ENCODE measurements around the gene ARHGAP32.
"Not testable (repeated sequence)": the region's sequence is repeated elsewhere in the genome, so short reads cannot be mapped to it uniquely, and the experiment has no call there.

ARHGAP32 gene

DNA sequence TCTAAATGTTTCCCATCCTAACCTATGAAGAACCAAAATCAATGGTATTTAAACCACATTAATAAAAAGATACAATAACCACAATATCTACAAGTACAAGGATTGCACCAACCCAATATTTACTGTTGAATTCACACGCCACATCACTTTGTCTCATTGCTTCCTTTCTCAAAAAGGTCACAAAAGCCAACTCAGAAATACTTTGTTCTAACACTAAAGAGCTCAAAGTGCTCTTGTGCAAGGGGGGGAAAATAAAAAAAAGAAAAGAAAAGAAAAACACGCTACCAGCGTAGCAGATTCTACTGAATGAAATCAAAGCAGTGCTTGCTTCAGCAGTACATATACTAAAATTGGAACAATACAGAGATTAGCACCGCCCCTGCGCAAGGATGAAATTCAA lies 10.5 kb upstream of the ARHGAP32 start:
- ATAC-seq (no peak), DNase-seq (no peak)

- ATAC-seq (no peak), DNase-seq (no peak)
These were observed 3.6 kb upstream of the ARHGAP32 start for GRCh38 chr11:129195682-129196081.

GRCh38 chr11:129191649-129192048 lies 476 bp downstream of the ARHGAP32 start:
- ATAC-seq (no peak), DNase-seq (no peak)

DNA sequence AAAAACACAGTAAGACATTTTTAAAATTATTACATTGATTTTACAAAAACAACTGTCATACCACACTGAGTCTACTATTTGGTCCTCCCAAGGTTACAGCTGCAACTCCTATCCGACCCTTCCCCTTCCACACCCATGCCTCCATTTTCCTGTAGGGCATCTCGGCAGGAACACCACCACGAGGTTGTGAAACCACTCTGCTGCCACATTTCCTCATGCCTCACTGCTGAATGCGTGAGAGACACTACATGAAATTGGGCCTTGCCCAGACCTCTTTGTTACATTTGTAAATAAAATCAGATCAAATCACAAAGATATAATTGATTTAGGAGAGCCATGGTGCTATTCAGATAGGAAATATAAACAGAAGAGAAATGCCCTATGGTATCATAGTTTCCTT lies 2.0 kb downstream of the ARHGAP32 start:
- ATAC-seq (no peak), DNase-seq (no peak)

GRCh38 chr11:129189646-129190045 lies 2.5 kb downstream of the ARHGAP32 start:
- DNase-seq (no peak), ATAC-seq (no peak)

- not testable (repeated sequence) for DNase-seq, ATAC-seq
These were observed 7.0 kb downstream of the ARHGAP32 start for GRCh38 chr11:129185082-129185481.

DNA sequence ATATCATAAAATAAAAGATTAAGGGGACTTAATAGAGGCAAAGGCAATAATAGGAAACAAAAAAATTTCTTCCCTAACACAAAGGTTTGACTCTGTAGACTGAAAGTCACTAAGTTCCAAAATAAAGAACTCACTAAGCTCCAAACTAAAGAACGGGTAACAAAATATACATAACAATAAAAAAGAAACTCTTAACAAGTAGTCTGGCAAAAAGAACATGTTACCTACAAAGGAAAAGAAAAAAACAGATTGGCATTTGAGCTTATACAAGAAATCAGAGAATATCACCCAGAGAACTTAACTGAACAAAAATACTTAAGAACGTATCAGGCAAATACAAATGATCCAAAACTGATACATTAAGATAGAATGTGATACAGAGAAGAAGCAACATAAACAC lies 7.5 kb downstream of the ARHGAP32 start:
- no peak for DNase-seq
- no peak for ATAC-seq

DNA sequence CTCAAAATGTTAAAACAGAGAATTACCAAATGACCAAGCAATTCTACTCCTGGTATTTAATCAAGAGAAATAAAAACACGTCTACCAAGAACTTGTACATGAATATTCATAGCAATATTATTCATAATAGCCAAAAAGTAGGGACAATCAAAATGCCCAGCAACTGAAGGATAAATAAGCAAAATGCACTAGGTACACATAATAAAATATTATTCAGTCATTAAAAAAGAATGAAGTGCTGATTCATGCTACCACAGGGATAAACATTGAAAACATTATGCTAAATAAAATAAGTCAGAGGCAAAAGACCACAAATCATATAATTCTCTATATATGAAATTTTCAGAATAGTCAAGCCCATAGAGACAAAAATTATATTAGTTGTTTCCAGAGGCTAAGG lies 24.8 kb downstream of the ARHGAP32 start:
- ATAC-seq (no peak), DNase-seq (no peak)

DNA sequence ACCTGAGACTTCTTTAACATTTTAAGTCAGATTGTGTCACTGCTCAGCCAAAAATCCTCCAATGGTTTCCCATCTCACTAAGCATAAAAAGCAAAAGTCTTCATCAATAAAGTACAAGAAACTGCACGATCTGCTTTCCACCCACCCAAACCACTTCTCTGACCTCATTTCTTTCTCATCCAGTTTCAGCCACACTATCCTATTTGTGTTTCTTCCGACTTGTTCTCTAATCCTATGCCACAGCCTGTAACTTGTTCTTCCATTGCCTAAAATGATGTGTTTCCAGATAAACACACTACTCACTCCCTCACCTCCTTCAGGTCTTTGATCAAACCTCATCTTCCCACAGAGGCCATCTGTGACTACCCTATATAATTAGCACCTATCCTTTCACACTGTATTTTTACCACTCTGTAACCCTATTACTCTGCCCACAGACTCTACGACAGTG lies 28.4 kb downstream of the ARHGAP32 start:
- ATAC-seq, result peak; percentile 81

GRCh38 chr11:129157080-129157479 lies 35.0 kb downstream of the ARHGAP32 start:
- not testable (repeated sequence) for DNase-seq, ATAC-seq

More for the DNA sequence above, 28.4 kb downstream of the ARHGAP32 start:
- no peak for DNase-seq

GRCh38 chr11:129155745-129156144 lies 36.4 kb downstream of the ARHGAP32 start:
- DNase-seq (no peak), ATAC-seq (no peak)

DNA sequence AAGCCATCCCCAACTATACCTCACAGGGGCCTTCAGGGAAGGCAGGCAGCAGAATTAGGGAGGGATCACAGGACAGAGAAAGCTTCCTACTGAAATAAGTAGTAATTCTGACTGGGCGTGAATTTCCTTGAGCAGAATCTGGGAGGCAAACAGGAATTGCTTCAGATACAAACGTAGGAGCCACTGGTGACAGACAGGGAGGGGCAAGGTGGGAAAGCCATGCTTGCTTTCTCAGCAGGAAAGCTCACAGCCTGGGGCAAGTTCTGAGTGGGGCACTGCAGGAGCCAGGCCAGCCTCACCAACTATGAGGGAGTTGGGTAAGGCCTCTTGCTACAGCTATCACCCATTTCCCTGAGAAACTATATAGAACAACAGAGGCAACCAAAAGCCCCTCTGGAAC lies 43.6 kb downstream of the ARHGAP32 start:
- ATAC-seq (no peak), DNase-seq (no peak)

DNA sequence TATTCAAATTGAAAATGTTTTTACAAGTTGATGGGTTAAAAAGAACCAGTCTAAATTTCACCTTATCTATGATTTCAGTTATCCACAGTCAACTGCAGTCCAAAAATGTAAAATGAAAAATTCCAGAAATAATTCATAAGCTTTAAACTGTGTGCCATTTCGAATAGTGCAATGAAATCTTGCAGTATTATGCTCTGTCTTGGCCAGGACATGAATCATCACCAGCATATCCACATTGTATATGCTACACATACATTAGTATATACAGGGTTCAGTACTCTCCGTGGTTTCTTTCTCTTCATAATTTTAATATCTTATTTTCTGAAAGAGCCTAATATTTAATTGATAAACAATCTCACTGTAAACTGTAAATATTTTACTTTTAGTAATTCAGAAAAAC lies 45.9 kb downstream of the ARHGAP32 start:
- no peak for ATAC-seq
- no peak for DNase-seq

GRCh38 chr11:129145276-129145675 lies 46.8 kb downstream of the ARHGAP32 start:
- DNase-seq (no peak), ATAC-seq (no peak)

DNA sequence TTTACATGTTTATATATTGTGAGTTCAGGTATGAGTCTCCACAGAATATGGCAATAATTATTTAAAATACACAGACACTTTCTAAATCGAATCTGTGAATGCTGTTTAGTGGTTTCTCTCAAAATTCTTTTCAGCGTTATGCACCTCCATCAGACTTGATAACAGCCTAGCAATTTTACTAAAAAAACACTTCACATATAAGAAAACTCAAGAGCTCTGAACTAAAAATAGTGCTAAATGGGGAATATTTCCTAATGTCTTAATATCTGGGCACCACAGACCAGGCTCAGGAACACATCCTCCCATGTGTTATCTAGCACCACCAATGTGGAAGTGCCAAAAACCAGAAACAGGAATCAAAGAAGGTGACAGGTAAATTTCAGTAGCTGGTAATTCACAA lies 47.9 kb downstream of the ARHGAP32 start:
- no peak for ATAC-seq
- no peak for DNase-seq

DNA sequence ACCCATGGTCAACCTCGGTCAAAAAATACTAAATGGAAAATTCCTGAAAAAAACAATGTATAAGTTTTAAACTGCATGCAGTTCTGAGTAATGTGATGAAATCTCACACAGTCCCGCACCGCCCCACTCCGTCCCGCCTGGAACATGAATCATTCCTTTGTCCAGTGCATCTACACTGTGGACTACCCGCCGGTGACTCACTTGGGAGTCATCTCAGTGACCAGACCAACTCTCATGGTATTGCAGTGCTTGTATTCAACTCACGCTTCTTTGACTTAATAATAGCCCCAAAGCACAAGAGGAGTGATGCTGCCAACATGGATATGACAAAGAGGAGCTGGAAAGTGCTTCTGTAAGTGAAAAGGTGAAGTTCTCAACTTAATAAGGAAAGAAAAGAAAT lies 48.8 kb downstream of the ARHGAP32 start:
- ATAC-seq (peak; percentile 43), DNase-seq (no peak)

DNA sequence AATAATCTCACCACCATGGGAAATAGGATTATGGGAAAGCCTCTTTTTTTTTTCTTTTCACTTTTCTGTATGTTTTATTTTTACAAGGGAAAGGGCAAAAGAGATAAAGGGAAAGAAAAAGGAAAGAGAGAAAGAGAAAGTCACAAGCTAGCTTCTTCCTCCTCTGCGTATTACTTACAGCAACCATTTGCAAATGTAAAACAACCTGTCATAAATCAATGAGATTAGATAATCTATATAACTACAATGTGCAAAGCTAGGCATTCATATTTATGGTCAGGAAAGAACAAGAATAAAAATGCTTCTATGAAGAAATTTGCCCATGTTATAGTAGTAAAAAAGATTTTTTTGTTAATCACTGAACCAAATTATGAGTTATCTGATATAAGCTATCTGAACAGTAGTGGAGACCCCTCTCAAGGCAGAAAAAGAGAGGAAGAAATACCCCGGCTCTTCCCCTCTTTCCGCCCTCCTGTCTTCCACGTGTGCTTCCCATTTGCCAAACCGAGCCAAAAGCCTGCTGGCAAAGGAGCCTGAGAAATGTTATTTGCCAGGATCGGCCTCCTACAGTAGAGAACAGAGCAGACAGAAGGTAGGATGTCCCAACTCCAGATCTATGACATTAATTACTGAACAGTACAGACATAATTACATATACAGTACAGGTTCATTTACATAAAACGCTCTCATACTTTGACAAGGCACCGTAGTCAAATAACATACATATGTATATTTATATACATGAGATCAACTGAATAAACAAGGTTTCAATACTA lies 50.2 kb downstream of the ARHGAP32 start:
- no peak for ATAC-seq
- DNase-seq, result no peak

- DNase-seq (no peak), ATAC-seq (no peak)
These were observed 60.8 kb downstream of the ARHGAP32 start for GRCh38 chr11:129131316-129131715.

DNA sequence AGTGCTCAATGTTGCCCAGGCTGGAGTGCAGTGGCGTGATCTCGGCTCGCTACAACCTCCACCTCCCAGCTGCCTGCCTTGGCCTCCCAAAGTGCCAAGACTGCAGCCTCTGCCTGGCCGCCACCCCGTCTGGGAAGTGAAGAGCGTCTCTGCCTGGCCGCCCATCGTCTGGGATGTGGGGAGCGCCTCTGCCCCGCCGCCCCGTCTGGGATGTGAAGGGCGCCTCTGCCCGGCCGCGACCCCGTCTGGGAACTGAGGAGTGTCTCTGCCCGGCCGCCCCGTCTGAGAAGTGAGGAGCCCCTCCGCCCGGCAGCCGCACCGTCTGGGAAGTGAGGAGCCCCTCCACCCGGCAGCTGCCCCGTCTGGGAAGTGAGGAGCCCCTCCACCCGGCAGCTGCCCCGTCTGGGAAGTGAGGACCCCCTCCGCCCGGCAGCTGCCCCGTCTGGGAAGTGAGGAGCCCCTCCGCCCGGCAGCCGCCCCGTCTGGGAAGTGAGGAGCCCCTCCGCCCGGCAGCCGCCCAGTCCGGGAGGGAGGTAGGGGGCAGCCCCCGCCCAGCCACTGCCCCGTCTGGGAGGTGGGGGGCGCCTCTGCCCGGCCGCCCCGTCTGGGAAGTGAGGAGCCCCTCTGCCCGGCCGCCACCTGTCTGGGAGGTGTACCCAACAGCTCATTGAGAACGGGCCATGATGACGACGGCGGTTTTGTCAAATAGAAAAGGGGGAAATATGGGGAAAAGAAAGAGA lies 63.1 kb downstream of the ARHGAP32 start:
- not testable (repeated sequence) for ATAC-seq, DNase-seq

GRCh38 chr11:129119036-129119435 lies 73.1 kb downstream of the ARHGAP32 start:
- DNase-seq (no peak), ATAC-seq (no peak)

DNA sequence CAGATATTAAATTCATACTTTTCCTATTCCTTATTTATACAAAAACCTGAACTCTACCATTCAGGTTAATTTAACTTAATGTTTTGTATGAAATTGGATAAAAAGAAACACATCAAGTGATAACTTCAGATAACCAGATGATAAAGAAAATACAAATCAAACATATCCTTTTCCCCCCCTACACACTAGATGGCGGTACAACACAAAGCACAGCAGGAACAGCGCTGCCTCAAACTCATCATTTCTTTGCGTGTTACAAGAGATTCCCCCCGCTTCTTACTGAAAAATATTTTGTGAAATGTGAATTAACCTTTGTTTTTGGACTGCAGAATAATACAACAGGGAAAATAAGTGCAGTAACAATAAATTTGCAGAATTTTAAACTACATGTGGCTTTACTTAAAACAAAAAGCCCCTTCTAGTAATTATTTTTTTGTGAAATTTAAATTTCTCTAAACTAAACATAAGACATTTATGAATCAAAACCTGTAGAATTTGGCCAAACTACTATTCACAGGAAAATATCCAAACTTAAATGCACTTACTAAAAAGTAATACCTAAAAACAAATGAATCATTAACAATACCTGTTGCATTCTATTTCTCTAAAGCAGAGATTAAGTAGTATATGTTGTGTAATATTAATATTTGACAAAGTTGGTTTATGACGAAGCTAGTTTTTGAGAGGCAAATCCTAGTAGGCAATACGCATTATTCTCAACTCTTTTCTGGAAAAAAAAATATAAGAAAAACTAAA lies 74.4 kb downstream of the ARHGAP32 start:
- DNase-seq, result peak; percentile 33
- peak; percentile 46 for ATAC-seq

GRCh38 chr11:129115652-129116586 lies 76.2 kb downstream of the ARHGAP32 start:
- DNase-seq (no peak), ATAC-seq (no peak)
